GM21529 (cell line): Measurements from ENCODE around the gene KLHL2.

Experiments
- ATAC-seq: cut with Tn5 transposase; IDR thresholded peaks from one replicate; pipeline ENCODE4 v1.9.1; 2021; ENCODE audit not compliant: unreplicated experiment

KLHL2 gene

DNA sequence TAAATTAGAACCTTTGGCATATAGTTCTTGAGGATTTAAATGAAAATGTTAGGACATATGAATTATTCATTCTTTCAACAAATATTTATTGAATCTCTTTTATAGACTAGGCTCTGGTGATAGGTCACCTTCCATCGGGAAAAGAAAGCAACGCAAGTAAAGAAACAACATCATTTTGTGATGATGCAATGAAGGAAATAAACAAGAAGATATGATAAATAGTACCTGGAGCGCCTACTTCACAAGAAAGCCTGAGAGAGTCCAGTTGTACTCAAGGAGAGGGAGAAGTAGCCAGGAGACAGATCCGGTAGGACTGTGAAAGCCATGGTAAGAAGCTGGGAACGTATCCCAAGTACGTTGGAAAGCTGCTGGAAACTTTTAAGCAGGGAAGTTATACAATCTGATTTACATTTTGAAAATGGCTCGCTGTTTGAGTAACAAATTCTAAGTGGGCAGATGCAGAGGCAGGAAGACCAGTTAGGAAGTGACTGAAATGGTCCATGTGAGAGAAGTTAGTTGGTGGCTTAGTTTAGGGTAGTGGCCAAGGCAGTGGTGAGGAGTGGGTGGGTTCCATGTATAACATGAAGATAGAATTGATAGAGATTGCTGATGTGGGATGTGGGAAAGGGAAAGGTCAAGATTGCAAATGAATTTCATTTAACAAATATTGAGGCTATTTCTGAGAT is 153.8 kb downstream of the KLHL2 start:
- ATAC-seq: no peak

DNA sequence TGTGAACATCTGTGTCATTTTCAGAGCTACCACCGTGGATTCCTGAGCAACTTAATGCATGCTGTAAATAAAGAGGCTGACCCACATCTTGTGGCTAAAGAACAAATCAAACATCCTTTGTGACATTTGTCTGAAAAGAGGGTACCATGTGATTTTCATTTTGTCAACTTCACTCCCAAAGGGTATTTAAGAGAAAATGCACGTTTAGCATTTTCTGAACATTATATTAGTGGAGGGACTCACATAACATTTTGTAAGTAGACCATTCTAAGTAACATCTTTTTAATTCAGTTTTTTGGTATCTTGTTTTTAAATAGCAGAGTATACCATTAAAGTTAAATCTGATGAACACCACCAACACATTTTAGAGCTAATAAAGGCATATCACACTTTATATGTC is 154.4 kb downstream of the KLHL2 start:
- no peak for ATAC-seq

DNA sequence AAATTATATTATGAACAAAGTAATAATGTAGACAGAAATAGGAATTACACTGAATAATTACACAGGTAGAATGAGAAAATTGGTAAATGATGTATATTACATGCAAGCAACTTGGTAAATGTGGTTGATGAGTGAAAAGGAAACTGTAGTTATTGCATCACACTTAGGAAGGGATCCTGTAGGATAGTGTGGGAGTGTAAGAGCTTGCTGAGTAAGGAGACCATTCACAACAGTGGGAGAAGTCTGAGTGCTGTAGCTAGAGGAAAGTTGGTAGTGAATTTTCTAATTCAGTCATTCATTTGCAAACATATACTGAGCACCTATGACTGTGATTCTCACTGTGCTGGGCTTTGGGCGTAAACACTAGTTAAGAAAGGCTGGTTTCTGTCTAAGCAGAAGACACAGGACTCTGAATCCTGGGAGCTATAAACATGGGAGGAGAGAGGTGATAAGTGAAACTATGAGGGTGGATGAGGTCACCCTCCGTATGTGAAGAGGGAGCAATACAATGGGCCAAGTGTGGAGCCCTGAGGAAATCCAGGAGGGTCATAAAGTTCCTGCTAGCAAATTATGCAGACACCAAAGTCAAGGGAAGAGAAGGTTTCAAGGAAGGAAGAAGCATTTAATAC is 157.2 kb downstream of the KLHL2 start:
- no peak for ATAC-seq

DNA sequence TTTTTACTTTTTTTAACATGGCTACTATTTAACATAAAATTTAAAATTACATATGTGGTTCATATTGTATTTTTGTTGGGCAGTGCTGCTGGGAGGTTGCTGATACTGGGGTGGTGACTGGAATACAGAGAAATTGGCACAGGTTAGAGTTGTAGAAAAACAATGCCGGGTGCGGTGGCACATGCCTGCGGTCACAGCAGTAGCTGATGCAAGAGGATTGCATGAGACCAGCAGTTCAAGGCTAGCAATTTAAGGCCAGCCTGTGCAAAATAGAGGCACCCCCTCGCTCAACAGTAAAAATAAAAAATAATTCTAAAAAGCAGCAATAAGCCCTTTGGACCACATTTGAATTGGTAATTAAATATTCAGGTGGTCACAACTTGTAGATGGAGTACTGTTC is 159.7 kb downstream of the KLHL2 start:
- no peak for ATAC-seq

DNA sequence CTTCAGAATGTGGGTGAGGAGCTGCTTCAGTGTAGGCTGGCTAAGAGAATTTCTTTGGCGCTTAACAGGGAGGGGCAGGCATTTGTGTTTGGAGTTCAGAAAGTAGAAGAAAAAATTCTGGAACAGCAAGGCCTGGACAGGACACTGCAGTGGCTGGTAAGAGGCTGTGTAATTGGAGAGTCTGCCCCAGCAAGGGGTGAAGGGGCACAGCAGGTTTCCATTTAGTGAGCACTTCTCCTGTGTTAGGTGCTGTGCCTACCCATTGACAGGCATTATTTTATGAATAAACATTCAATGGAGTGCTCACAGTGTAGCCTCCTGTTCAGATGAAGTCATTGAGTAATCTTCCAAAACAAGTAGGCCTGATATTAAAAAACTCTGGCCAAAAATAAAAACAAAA is 160.8 kb downstream of the KLHL2 start:
- no peak for ATAC-seq

DNA sequence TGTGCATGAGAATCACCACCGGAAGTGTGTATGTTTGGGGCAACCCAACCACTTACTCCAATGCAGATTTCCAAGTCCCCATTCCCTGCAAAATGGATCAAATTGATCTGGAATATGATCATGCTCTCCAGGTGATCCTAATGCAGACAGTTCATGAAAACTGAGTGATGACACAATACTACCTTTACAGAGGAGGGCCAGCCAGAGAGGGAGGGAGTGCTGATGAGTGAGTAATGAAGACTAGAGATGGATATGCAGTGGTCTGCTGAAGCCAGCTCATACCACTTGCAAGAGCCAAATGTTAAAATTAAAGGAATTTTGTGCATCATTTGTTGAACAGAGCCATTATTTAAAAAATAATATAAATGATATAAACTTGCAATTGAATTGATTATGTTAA is 161.2 kb downstream of the KLHL2 start:
- ATAC-seq: no peak

DNA sequence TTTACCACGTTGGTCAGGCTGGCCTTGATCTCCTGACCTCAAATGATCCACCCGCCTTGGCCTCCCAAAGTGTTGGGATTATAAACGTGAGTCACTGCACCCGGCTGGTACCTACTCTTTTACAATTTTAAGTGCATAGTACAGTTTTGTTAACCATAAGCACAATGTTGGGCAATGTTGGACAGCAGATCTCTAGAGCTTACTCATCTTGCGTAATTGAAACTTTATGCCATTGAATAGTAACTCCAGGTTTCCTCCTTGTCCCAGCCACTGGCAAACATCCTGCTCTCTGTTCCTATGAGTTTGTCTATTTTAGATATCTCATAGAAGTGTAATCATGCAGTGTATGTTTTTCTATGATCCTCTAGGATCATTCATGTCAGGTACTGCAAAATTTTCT is 162.2 kb downstream of the KLHL2 start:
- ATAC-seq: no peak

DNA sequence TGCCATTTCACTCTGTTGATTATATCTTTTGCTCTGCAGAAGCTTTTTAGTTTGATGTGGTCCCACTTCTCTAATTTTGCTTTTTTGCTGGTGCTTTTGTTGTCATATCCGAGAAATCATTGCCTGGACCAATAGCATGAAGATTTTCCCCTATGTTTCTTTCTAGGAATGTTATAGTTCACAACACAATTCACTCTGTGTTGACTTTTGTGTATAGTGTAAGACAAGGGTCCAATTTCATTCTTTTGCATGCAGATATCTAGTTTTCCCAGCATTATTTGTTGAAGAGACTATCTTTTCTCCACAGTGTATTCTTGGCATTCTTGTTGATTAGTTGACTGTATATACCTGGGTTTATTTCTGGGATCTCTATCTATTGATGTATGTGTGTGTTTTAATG is 163.2 kb downstream of the KLHL2 start:
- ATAC-seq: no peak
